ENCODE data around the gene CDH3. TPM values are rescaled to one million over a fixed set of nuclear protein-coding genes. Genes with fewer than 3 reads are reported as not detected.
A peak's percentile ranks its signal among the peaks of the same experiment; 100 is the strongest.

CDH3 gene
- total RNA-seq, 1 donor from 2014 or later, result 14.1 TPM

- H3K27ac Mint-ChIP-seq (ENCODE audit: unreplicated experiment), result no peak overlapping the region
- Histone ChIP-seq H3K36me3 (ENCODE audit: insufficient read depth, low read length) (no peaks in the 10 kb centered on the region), H3K27me3 (ENCODE audit: insufficient read depth, low read length) (no peaks in the 10 kb centered on the region), H3K27ac (ENCODE audit: low read depth, low read length) (no peak overlapping the region), H3K9me3 (ENCODE audit: insufficient read depth, low read depth, low read length) (no peaks in the 10 kb centered on the region), H2AFZ (ENCODE audit: low read depth, low read length) (no peak overlapping the region), H3K79me2 (ENCODE audit: insufficient read depth, low read length) (no peaks in the 10 kb centered on the region), H3K9ac (ENCODE audit: low read length) (no peak overlapping the region), H3K4me2 (ENCODE audit: low read length) (no peak overlapping the region), H4K20me1 (ENCODE audit: insufficient read depth, low read length) (no peaks in the 10 kb centered on the region), H3K4me1 (ENCODE audit: insufficient read depth, low read length) (no peaks in the 10 kb centered on the region), H3K4me3 (ENCODE audit: insufficient read depth, low read depth, low read length) (no peak overlapping the region)
- no peaks in the 10 kb centered on the region for H3K4me1 Mint-ChIP-seq (ENCODE audit: low read depth, unreplicated experiment)
- H3K4me3 Mint-ChIP-seq (ENCODE audit: unreplicated experiment), result no peak overlapping the region
- no peak for TF ChIP-seq EZH2 (IDR thresholded peaks at IDR 0.05; ENCODE audit: insufficient read depth, low read length)
- no peak for TF ChIP-seq CTCF (IDR thresholded peaks at IDR 0.05; ENCODE audit: insufficient read depth, low read depth, low read length)
- no peak for FAIRE-seq
- peaks cover 4% of the 10 kb centered on the region for H3K27me3 Mint-ChIP-seq (ENCODE audit: low read depth, unreplicated experiment)
- H3K9me3 Mint-ChIP-seq (ENCODE audit: unreplicated experiment), result peaks cover 4% of the 10 kb centered on the region
- peaks cover 16% of the 10 kb centered on the region for H3K36me3 Mint-ChIP-seq (ENCODE audit: low read depth, unreplicated experiment)
- no peak for DNase-seq (ENCODE audit: low read depth)
These were observed 53.0 kb downstream of the CDH3 start for GRCh38 chr16:68698091-68698490.

GRCh38 chr16:68700120-68700519, 55.0 kb downstream of the CDH3 start:
- Histone ChIP-seq H3K4me1 (ENCODE audit: insufficient read depth, low read length) (no peaks in the 10 kb centered on the region), H3K27me3 (ENCODE audit: insufficient read depth, low read length) (no peaks in the 10 kb centered on the region), H2AFZ (ENCODE audit: low read depth, low read length) (no peak overlapping the region), H3K4me2 (ENCODE audit: low read length) (no peak overlapping the region), H3K79me2 (ENCODE audit: insufficient read depth, low read length) (no peaks in the 10 kb centered on the region), H3K36me3 (ENCODE audit: insufficient read depth, low read length) (no peaks in the 10 kb centered on the region), H4K20me1 (ENCODE audit: insufficient read depth, low read length) (no peaks in the 10 kb centered on the region), H3K27ac (ENCODE audit: low read depth, low read length) (no peak overlapping the region), H3K9me3 (ENCODE audit: insufficient read depth, low read depth, low read length) (no peaks in the 10 kb centered on the region), H3K9ac (ENCODE audit: low read length) (no peak overlapping the region), H3K4me3 (ENCODE audit: insufficient read depth, low read depth, low read length) (no peak overlapping the region)
- TF ChIP-seq CTCF (IDR thresholded peaks at IDR 0.05; ENCODE audit: insufficient read depth, low read depth, low read length) (no peak), EZH2 (IDR thresholded peaks at IDR 0.05; ENCODE audit: insufficient read depth, low read length) (no peak)
- FAIRE-seq (no peak), DNase-seq (ENCODE audit: low read depth) (peak; percentile 18)
- Mint-ChIP-seq H3K36me3 (ENCODE audit: low read depth, unreplicated experiment) (peaks cover 5% of the 10 kb centered on the region), H3K27me3 (ENCODE audit: low read depth, unreplicated experiment) (peaks cover 6% of the 10 kb centered on the region), H3K4me3 (ENCODE audit: unreplicated experiment) (no peak overlapping the region), H3K4me1 (ENCODE audit: low read depth, unreplicated experiment) (no peaks in the 10 kb centered on the region), H3K27ac (ENCODE audit: unreplicated experiment) (no peak overlapping the region), H3K9me3 (ENCODE audit: unreplicated experiment) (no peaks in the 10 kb centered on the region)

- H3K36me3 ChIP-seq (ENCODE audit: insufficient read depth, low read length), result no peaks in the 10 kb centered on the region
- FAIRE-seq (no peak), DNase-seq (ENCODE audit: low read depth) (no peak)
- TF ChIP-seq EZH2 (IDR thresholded peaks at IDR 0.05; ENCODE audit: insufficient read depth, low read length) (no peak), CTCF (IDR thresholded peaks at IDR 0.05; ENCODE audit: insufficient read depth, low read depth, low read length) (no peak)
- H3K9ac ChIP-seq (ENCODE audit: low read length), result no peak overlapping the region
- no peaks in the 10 kb centered on the region for H3K9me3 Mint-ChIP-seq (ENCODE audit: unreplicated experiment)
- H3K27me3 ChIP-seq (ENCODE audit: insufficient read depth, low read length), result no peaks in the 10 kb centered on the region
- no peak overlapping the region for H2AFZ ChIP-seq (ENCODE audit: low read depth, low read length)
- H3K4me3 Mint-ChIP-seq (ENCODE audit: unreplicated experiment), result no peak overlapping the region
- H3K27ac Mint-ChIP-seq (ENCODE audit: unreplicated experiment), result no peak overlapping the region
- peaks cover 6% of the 10 kb centered on the region for H3K27me3 Mint-ChIP-seq (ENCODE audit: low read depth, unreplicated experiment)
- H3K9me3 ChIP-seq (ENCODE audit: insufficient read depth, low read depth, low read length), result no peaks in the 10 kb centered on the region
- H3K4me1 ChIP-seq (ENCODE audit: insufficient read depth, low read length), result no peaks in the 10 kb centered on the region
- no peak overlapping the region for H3K27ac ChIP-seq (ENCODE audit: low read depth, low read length)
- no peaks in the 10 kb centered on the region for H3K4me1 Mint-ChIP-seq (ENCODE audit: low read depth, unreplicated experiment)
- H4K20me1 ChIP-seq (ENCODE audit: insufficient read depth, low read length), result no peaks in the 10 kb centered on the region
- H3K79me2 ChIP-seq (ENCODE audit: insufficient read depth, low read length), result no peaks in the 10 kb centered on the region
- peaks cover 5% of the 10 kb centered on the region for H3K36me3 Mint-ChIP-seq (ENCODE audit: low read depth, unreplicated experiment)
- no peak overlapping the region for H3K4me2 ChIP-seq (ENCODE audit: low read length)
- no peak overlapping the region for H3K4me3 ChIP-seq (ENCODE audit: insufficient read depth, low read depth, low read length)
These were observed 55.7 kb downstream of the CDH3 start for GRCh38 chr16:68700831-68701230.
